Measurements from ENCODE around the gene PROKR2. TPM values are rescaled to one million over a fixed set of nuclear protein-coding genes. Genes with fewer than 3 reads are reported as not detected.

Gene PROKR2
- total and polyA plus RNA-seq, 10 of the 15 experiments (the other 5 are each of a cell fraction or from before 2014, with no cell fraction given): not detected

DNA sequence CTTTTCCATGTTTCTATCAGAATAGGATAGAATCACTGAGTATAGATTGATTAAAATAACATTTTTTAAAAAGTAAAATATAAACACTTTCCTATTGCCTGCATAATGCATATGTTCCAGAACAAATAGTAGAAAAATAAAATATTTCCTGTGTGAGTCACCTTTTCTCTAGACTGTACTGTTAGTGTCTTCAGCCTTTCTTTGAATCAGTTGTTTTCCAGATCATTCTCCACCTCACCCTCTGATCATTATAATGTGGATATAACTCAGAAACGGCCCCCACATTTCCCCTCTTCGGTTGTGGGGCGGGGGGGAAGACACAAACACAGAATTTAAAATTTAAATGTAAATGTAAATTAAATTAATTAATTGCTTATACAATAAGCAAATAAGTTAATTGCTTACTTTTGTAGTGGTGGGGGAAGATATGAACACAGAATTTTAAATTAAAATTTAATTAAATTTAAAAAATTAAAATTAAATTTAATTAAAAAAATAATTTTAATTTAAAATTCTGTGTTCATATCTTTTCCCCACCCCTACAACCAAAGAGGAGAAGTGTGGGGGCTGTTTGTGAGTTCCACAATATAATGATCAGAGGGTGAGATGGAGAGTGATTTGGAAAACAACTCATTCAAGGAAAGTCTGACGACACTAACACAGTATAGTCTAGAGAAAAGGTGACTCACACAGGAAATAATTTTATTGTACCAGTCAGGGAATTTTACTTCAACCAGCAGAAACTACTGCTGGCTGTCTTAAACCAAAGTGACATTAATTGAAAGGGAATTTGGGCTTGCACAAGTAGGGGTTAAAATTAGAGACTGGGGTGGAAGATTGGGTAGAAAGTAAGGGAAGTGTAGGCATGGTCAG is 37.1 kb upstream of the PROKR2 start:
- no peaks in the 10 kb centered on the region for H3K36me3 ChIP-seq (ENCODE audit: control insufficient read depth in 2 of 2, insufficient read depth in 2 of 2, low read length in 1 of 2)
- DNase-seq (ENCODE audit: low read depth, low spot score) (no peak), ATAC-seq (no peak), FAIRE-seq (no peak)
- intact Hi-C loops (cut with micrococcal nuclease; ENCODE audit: unreplicated experiment) (no loop called here), in situ Hi-C loops (cut with MboI) (no loop called here)
- WGBS (ENCODE audit: insufficient coverage, insufficient replicate concordance, low lambda C conversion rate, missing lambda C conversion rate): 0% methylated on average over 4 of the region's 4 CpGs
- POLR2A ChIA-PET: no interaction called here
- no peaks in the 10 kb centered on the region; a peak in 1 of 4 replicates for H3K27me3 ChIP-seq (replicated peaks in 1 of 2; ENCODE audit: control insufficient read depth in 2 of 2, insufficient read depth in 2 of 2, low read length in 1 of 2)
- no peaks in the 10 kb centered on the region for H3K79me2 ChIP-seq (ENCODE audit: control insufficient read depth, insufficient read depth, low read length)
- no TSS peak for BruUV-seq (replicated peaks)
- SMC1A ChIA-PET (ENCODE audit: uncharacterized antibody, unreplicated experiment): no interaction called here
- no peaks in the 10 kb centered on the region for H4K20me1 ChIP-seq (ENCODE audit: control insufficient read depth, insufficient read depth)
- H3K4me2 ChIP-seq (ENCODE audit: control insufficient read depth, insufficient read depth): no peak overlapping the region
- no peak overlapping the region for H3K27ac ChIP-seq (ENCODE audit: control insufficient read depth, insufficient read depth)
- H3K9ac ChIP-seq (ENCODE audit: control insufficient read depth, insufficient read depth, low read length): no peak overlapping the region
- H2AFZ ChIP-seq (ENCODE audit: control insufficient read depth, low read depth, low read length): no peak overlapping the region
- RAD21 ChIA-PET (ENCODE audit: unreplicated experiment): no interaction called here
- no peaks in the 10 kb centered on the region for H3K9me3 ChIP-seq (replicated peaks; ENCODE audit: control insufficient read depth, insufficient read depth, low read length)
- CTCF ChIA-PET: no interaction called here
- no peak overlapping the region for H3K4me3 ChIP-seq
- no peaks in the 10 kb centered on the region for H3K4me1 ChIP-seq (ENCODE audit: control insufficient read depth, insufficient read depth, low read length)
- TF ChIP-seq, protein P1, sequence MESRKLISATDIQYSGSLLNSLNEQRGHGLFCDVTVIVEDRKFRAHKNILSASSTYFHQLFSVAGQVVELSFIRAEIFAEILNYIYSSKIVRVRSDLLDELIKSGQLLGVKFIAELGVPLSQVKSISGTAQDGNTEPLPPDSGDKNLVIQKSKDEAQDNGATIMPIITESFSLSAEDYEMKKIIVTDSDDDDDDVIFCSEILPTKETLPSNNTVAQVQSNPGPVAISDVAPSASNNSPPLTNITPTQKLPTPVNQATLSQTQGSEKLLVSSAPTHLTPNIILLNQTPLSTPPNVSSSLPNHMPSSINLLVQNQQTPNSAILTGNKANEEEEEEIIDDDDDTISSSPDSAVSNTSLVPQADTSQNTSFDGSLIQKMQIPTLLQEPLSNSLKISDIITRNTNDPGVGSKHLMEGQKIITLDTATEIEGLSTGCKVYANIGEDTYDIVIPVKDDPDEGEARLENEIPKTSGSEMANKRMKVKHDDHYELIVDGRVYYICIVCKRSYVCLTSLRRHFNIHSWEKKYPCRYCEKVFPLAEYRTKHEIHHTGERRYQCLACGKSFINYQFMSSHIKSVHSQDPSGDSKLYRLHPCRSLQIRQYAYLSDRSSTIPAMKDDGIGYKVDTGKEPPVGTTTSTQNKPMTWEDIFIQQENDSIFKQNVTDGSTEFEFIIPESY (IDR thresholded peaks at IDR 0.05): no peak
- TF ChIP-seq, protein P2, sequence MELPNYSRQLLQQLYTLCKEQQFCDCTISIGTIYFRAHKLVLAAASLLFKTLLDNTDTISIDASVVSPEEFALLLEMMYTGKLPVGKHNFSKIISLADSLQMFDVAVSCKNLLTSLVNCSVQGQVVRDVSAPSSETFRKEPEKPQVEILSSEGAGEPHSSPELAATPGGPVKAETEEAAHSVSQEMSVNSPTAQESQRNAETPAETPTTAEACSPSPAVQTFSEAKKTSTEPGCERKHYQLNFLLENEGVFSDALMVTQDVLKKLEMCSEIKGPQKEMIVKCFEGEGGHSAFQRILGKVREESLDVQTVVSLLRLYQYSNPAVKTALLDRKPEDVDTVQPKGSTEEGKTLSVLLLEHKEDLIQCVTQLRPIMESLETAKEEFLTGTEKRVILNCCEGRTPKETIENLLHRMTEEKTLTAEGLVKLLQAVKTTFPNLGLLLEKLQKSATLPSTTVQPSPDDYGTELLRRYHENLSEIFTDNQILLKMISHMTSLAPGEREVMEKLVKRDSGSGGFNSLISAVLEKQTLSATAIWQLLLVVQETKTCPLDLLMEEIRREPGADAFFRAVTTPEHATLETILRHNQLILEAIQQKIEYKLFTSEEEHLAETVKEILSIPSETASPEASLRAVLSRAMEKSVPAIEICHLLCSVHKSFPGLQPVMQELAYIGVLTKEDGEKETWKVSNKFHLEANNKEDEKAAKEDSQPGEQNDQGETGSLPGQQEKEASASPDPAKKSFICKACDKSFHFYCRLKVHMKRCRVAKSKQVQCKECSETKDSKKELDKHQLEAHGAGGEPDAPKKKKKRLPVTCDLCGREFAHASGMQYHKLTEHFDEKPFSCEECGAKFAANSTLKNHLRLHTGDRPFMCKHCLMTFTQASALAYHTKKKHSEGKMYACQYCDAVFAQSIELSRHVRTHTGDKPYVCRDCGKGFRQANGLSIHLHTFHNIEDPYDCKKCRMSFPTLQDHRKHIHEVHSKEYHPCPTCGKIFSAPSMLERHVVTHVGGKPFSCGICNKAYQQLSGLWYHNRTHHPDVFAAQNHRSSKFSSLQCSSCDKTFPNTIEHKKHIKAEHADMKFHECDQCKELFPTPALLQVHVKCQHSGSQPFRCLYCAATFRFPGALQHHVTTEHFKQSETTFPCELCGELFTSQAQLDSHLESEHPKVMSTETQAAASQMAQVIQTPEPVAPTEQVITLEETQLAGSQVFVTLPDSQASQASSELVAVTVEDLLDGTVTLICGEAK (IDR thresholded peaks at IDR 0.05; ENCODE audit: borderline replicate concordance): no peak
- TF ChIP-seq, protein P3, sequence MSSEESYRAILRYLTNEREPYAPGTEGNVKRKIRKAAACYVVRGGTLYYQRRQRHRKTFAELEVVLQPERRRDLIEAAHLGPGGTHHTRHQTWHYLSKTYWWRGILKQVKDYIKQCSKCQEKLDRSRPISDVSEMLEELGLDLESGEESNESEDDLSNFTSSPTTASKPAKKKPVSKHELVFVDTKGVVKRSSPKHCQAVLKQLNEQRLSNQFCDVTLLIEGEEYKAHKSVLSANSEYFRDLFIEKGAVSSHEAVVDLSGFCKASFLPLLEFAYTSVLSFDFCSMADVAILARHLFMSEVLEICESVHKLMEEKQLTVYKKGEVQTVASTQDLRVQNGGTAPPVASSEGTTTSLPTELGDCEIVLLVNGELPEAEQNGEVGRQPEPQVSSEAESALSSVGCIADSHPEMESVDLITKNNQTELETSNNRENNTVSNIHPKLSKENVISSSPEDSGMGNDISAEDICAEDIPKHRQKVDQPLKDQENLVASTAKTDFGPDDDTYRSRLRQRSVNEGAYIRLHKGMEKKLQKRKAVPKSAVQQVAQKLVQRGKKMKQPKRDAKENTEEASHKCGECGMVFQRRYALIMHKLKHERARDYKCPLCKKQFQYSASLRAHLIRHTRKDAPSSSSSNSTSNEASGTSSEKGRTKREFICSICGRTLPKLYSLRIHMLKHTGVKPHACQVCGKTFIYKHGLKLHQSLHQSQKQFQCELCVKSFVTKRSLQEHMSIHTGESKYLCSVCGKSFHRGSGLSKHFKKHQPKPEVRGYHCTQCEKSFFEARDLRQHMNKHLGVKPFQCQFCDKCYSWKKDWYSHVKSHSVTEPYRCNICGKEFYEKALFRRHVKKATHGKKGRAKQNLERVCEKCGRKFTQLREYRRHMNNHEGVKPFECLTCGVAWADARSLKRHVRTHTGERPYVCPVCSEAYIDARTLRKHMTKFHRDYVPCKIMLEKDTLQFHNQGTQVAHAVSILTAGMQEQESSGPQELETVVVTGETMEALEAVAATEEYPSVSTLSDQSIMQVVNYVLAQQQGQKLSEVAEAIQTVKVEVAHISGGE (CRISPR knock-in tag; IDR thresholded peaks at IDR 0.05): no peak
- TF ChIP-seq YY1 (IDR thresholded peaks at IDR 0.05; ENCODE audit: low read depth, low read length) (no peak), MTA2 (IDR thresholded peaks at IDR 0.05; ENCODE audit: low read depth) (no peak), ZBED1 (IDR thresholded peaks at IDR 0.05; ENCODE audit: borderline replicate concordance) (no peak), EGR1 (IDR thresholded peaks at IDR 0.05; ENCODE audit: borderline replicate concordance in 1 of 2, low read depth in 2 of 2, low read length in 2 of 2) (no peak), PML (IDR thresholded peaks at IDR 0.05; ENCODE audit: low read length) (no peak), ZNF207 (IDR thresholded peaks at IDR 0.05; ENCODE audit: borderline replicate concordance) (no peak), RBBP5 (conservative IDR thresholded peaks at IDR 0.05) (no peak), NRF1 (conservative IDR thresholded peaks at IDR 0.05; ENCODE audit: low read depth, low read length) (no peak)
- TF ChIP-seq, protein P4, sequence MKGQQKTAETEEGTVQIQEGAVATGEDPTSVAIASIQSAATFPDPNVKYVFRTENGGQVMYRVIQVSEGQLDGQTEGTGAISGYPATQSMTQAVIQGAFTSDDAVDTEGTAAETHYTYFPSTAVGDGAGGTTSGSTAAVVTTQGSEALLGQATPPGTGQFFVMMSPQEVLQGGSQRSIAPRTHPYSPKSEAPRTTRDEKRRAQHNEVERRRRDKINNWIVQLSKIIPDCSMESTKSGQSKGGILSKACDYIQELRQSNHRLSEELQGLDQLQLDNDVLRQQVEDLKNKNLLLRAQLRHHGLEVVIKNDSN (IDR thresholded peaks at IDR 0.05; ENCODE audit: borderline replicate concordance, extremely low read length, insufficient read depth, low read depth, low read length): no peak

Data from GM12878 (cell line).